Neural cell (in vitro differentiated cells): ENCODE results near the gene MDN1. TPM values are rescaled to one million over a fixed set of nuclear protein-coding genes. Genes with fewer than 3 reads are reported as not detected.

Experiments
- H2AFZ ChIP-seq: fragments of 200-600, 300-800 bp; sonication (generic), shearing (Covaris generic); 2 replicates; pipeline ENCODE4 v1.6.0; 2014; ENCODE audit warnings: low read depth, mild to moderate bottlenecking, antibody characterized with exemption, low read length, moderate library complexity
- H3F3A ChIP-seq: fragments of 200-600 bp; shearing (Covaris generic); 2 replicates; pipeline ENCODE4 v1.6.1; 2016; ENCODE audit warnings: mild to moderate bottlenecking, moderate library complexity, mixed read lengths, antibody characterized with exemption, low read length; ENCODE audit not compliant: insufficient read depth, poor library complexity, severe bottlenecking
- H3K27ac ChIP-seq: fragments of 200-600, 300-800 bp; sonication (generic), shearing (Covaris generic); 2 replicates; pipeline ENCODE4 v1.5.1; 2014; ENCODE audit warnings: mild to moderate bottlenecking, low read length, moderate library complexity
- H3K27me3 ChIP-seq: fragments of 300-800, 200-600 bp; sonication (generic), shearing (Covaris generic); 2 replicates; pipeline ENCODE4 v1.6.0; 2014; ENCODE audit warnings: mild to moderate bottlenecking, low read depth, low read length, moderate library complexity; ENCODE audit not compliant: insufficient read depth
- H3K36me3 ChIP-seq: fragments of 300-800, 200-600 bp; sonication (generic), shearing (Covaris generic); 2 replicates; pipeline ENCODE4 v1.5.1; 2014; ENCODE audit warnings: mild to moderate bottlenecking, antibody characterized with exemption, low read length, moderate library complexity; ENCODE audit not compliant: insufficient read depth
- H3K4me2 ChIP-seq: fragments of 300-800, 200-600 bp; sonication (generic), shearing (Covaris generic); 2 replicates; pipeline ENCODE4 v1.6.0; 2014; ENCODE audit warnings: mild to moderate bottlenecking, low read length
- H3K4me3 ChIP-seq: fragments of 300-800, 200-600 bp; sonication (generic), shearing (Covaris generic); 2 replicates; pipeline ENCODE4 v1.5.1; 2014; ENCODE audit warnings: mild to moderate bottlenecking, low read length, moderate library complexity
- H3K79me2 ChIP-seq: fragments of 200-600 bp; shearing (Covaris generic); replicated peaks from 2 replicates; pipeline ENCODE4 v1.6.0; 2014; ENCODE audit warnings: mild to moderate bottlenecking, low read length, moderate library complexity; ENCODE audit not compliant: insufficient read depth
- H3K9ac ChIP-seq: fragments of 300-800, 200-600 bp; sonication (generic), shearing (Covaris generic); 2 replicates; pipeline ENCODE4 v1.6.1; 2016; ENCODE audit warnings: mild to moderate bottlenecking, low read length, mixed read lengths
- H3K9me2 ChIP-seq: fragments of 200-600 bp; shearing (Covaris generic); 2 replicates; pipeline ENCODE4 v1.6.1; 2016; ENCODE audit warnings: mild to moderate bottlenecking, low read length, mixed read lengths; ENCODE audit not compliant: insufficient read depth
- H3K9me3 ChIP-seq: fragments of 200-600, 300-800 bp; sonication (generic), shearing (Covaris generic); 2 replicates; pipeline ENCODE4 v1.6.1; 2016; ENCODE audit warnings: mild to moderate bottlenecking, mixed run types, low read length, moderate library complexity, mixed read lengths
- H4K20me1 ChIP-seq: fragments of 200-600 bp; shearing (Covaris generic); 2 replicates; pipeline ENCODE4 v1.6.1; 2016; ENCODE audit warnings: mild to moderate bottlenecking, mixed run types; ENCODE audit not compliant: insufficient read depth
- CTCF ChIP-seq: fragments of 450-650 bp; IDR thresholded peaks from 2 replicates; pipeline ENCODE4 v1.5.1; 2014; ENCODE audit warnings: antibody characterized with exemption, mild to moderate bottlenecking, moderate library complexity; ENCODE audit not compliant: poor library complexity, severe bottlenecking
- EP300 ChIP-seq: fragments of 450-650 bp; conservative IDR thresholded peaks from 2 replicates; pipeline ENCODE4 v1.6.1; 2014; ENCODE audit warnings: antibody characterized with exemption, mild to moderate bottlenecking, moderate library complexity; ENCODE audit not compliant: poor library complexity, severe bottlenecking
- EZH2 ChIP-seq: fragments of 200-600, 300-800 bp; shearing (Covaris generic), sonication (generic); IDR thresholded peaks from 2 replicates; pipeline ENCODE4 v1.6.1; 2014; ENCODE audit warnings: antibody characterized with exemption, low read length, borderline replicate concordance, mild to moderate bottlenecking; ENCODE audit not compliant: insufficient read depth, poor library complexity, severe bottlenecking
- MXI1 ChIP-seq: fragments of 450-650 bp; conservative IDR thresholded peaks from 2 replicates; pipeline ENCODE4 v1.6.1; 2014; ENCODE audit warnings: antibody characterized with exemption, mild to moderate bottlenecking; ENCODE audit not compliant: poor library complexity, severe bottlenecking
- POLR2AphosphoS5 ChIP-seq: IDR thresholded peaks from 2 replicates; pipeline ENCODE4 v1.6.1; 2012
- RAD21 ChIP-seq: fragments of 450-650 bp; conservative IDR thresholded peaks from 2 replicates; pipeline ENCODE4 v1.6.1; 2014; ENCODE audit warnings: antibody characterized with exemption, mild to moderate bottlenecking, moderate library complexity
- REST ChIP-seq: IDR thresholded peaks from 2 replicates; pipeline ENCODE4 v1.6.1; 2012; ENCODE audit warnings: borderline replicate concordance
- SMC3 ChIP-seq: fragments of 450-650 bp; conservative IDR thresholded peaks from 2 replicates; pipeline ENCODE4 v1.6.1; 2014; ENCODE audit warnings: antibody characterized with exemption, mild to moderate bottlenecking, moderate library complexity; ENCODE audit not compliant: poor library complexity
- TAF1 ChIP-seq: IDR thresholded peaks from 2 replicates; pipeline ENCODE4 v1.6.1; 2012; ENCODE audit warnings: low read depth
- polyA plus RNA-seq: library from polyadenylated mRNA; depleted of rRNA; stranded (reverse); fragments of >200 nt; gene quantifications from 2 replicates; pipeline ENCODE4 v1.2.3, GENCODE V29; 2014

MDN1 gene
- polyA plus RNA-seq, 1 donor from 2014 or later = 17.8 TPM

GRCh38 chr6:89862698-89863097 lies 43.1 kb upstream of the MDN1 start:
- Histone ChIP-seq H2AFZ (no peak overlapping the region), H3K9me2 (no peaks in the 10 kb centered on the region), H4K20me1 (no peaks in the 10 kb centered on the region), H3K27ac (no peak overlapping the region), H3K9me3 (no peaks in the 10 kb centered on the region), H3K27me3 (no peaks in the 10 kb centered on the region), H3K36me3 (peaks cover 19% of the 10 kb centered on the region), H3K4me3 (no peak overlapping the region), H3K9ac (no peak overlapping the region), H3K4me2 (no peak overlapping the region), H3K79me2 (no peaks in the 10 kb centered on the region), H3F3A (no peaks in the 10 kb centered on the region)
- TF ChIP-seq MXI1 (no peak), SMC3 (no peak), POLR2AphosphoS5 (no peak), CTCF (no peak), RAD21 (no peak), TAF1 (no peak)

GRCh38 chr6:89862273-89862672 lies 42.7 kb upstream of the MDN1 start:
- H2AFZ ChIP-seq = no peak overlapping the region
- H3K27me3 ChIP-seq = no peaks in the 10 kb centered on the region
- H3K4me2 ChIP-seq = no peak overlapping the region
- no peak overlapping the region for H3K4me3 ChIP-seq
- no peak overlapping the region for H3K27ac ChIP-seq
- no peak for TF ChIP-seq MXI1
- TF ChIP-seq RAD21 = no peak
- TF ChIP-seq POLR2AphosphoS5 = no peak
- no peak for TF ChIP-seq SMC3
- no peak for TF ChIP-seq REST
- TF ChIP-seq EZH2 = no peak
- no peak for TF ChIP-seq CTCF
- no peak for TF ChIP-seq EP300
- TF ChIP-seq TAF1 = no peak
- no peaks in the 10 kb centered on the region for H3K79me2 ChIP-seq
- no peaks in the 10 kb centered on the region for H3F3A ChIP-seq
- peaks cover 19% of the 10 kb centered on the region for H3K36me3 ChIP-seq
- no peaks in the 10 kb centered on the region for H3K9me3 ChIP-seq
- H3K9ac ChIP-seq = no peak overlapping the region
- H3K9me2 ChIP-seq = no peaks in the 10 kb centered on the region
- no peaks in the 10 kb centered on the region for H4K20me1 ChIP-seq
